Endothelial cell (in vitro differentiated cells): ENCODE data around the gene ADCY1. TPM values are rescaled to one million over a fixed set of nuclear protein-coding genes. Genes with fewer than 3 reads are reported as not detected.
A peak's percentile ranks its signal among the peaks of the same experiment; 100 is the strongest.

ENCODE experiments used
- DNase-seq: peaks from one replicate; pipeline ENCODE4 v3.0.0; 2021; ENCODE audit warnings: low spot score
- H3K27ac Mint-ChIP-seq: one replicate; pipeline ENCODE4 v1.8.0; 2021; ENCODE audit warnings: mixed read lengths, inconsistent platforms; ENCODE audit not compliant: unreplicated experiment
- H3K27me3 Mint-ChIP-seq: one replicate; pipeline ENCODE4 v1.8.0; 2021; ENCODE audit warnings: mild to moderate bottlenecking, moderate library complexity, mixed read lengths, inconsistent platforms; ENCODE audit not compliant: unreplicated experiment
- H3K36me3 Mint-ChIP-seq: one replicate; pipeline ENCODE4 v1.8.0; 2021; ENCODE audit warnings: mild to moderate bottlenecking, low read depth, mixed read lengths, inconsistent platforms; ENCODE audit not compliant: unreplicated experiment
- H3K4me1 Mint-ChIP-seq: one replicate; pipeline ENCODE4 v1.8.0; 2021; ENCODE audit warnings: mild to moderate bottlenecking, mixed read lengths, inconsistent platforms; ENCODE audit not compliant: unreplicated experiment
- H3K4me3 Mint-ChIP-seq: one replicate; pipeline ENCODE4 v1.8.0; 2021; ENCODE audit warnings: mild to moderate bottlenecking, mixed read lengths, inconsistent platforms; ENCODE audit not compliant: unreplicated experiment
- H3K9me3 Mint-ChIP-seq: one replicate; pipeline ENCODE4 v1.8.0; 2021; ENCODE audit warnings: mixed read lengths, inconsistent platforms; ENCODE audit not compliant: unreplicated experiment
- total RNA-seq: library from RNA; stranded (reverse); fragmentation: NEBNext Ultra II Directional; extraction: Animal tissue kit (Norgen Biotek cat#: 25700); gene quantifications from one replicate; pipeline ENCODE4 v1.2.1, GENCODE V29; 2021; ENCODE audit not compliant: unreplicated experiment
- TF ChIP-seq, protein P1 (sequence below): fragments of 200-600 bp; sonication (generic); IDR thresholded peaks from one replicate; pipeline ENCODE4 v1.5.0; 2021; ENCODE audit warnings: antibody characterized with exemption; ENCODE audit not compliant: unreplicated experiment

Gene ADCY1
- total RNA-seq, 1 donor from 2014 or later: 50.7 TPM

- TF ChIP-seq, protein P1, sequence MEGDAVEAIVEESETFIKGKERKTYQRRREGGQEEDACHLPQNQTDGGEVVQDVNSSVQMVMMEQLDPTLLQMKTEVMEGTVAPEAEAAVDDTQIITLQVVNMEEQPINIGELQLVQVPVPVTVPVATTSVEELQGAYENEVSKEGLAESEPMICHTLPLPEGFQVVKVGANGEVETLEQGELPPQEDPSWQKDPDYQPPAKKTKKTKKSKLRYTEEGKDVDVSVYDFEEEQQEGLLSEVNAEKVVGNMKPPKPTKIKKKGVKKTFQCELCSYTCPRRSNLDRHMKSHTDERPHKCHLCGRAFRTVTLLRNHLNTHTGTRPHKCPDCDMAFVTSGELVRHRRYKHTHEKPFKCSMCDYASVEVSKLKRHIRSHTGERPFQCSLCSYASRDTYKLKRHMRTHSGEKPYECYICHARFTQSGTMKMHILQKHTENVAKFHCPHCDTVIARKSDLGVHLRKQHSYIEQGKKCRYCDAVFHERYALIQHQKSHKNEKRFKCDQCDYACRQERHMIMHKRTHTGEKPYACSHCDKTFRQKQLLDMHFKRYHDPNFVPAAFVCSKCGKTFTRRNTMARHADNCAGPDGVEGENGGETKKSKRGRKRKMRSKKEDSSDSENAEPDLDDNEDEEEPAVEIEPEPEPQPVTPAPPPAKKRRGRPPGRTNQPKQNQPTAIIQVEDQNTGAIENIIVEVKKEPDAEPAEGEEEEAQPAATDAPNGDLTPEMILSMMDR: no peak
- no peaks in the 10 kb centered on the region for H3K36me3 Mint-ChIP-seq
- peaks cover 19% of the 10 kb centered on the region for H3K27me3 Mint-ChIP-seq
- peak overlapping the region; percentile 92 for H3K4me3 Mint-ChIP-seq
- no peak for DNase-seq
- H3K9me3 Mint-ChIP-seq: no peaks in the 10 kb centered on the region
- peaks cover 28% of the 10 kb centered on the region for H3K4me1 Mint-ChIP-seq
- no peak overlapping the region for H3K27ac Mint-ChIP-seq
Observed at GRCh38 chr7:45576249-45576929, 2.2 kb downstream of the ADCY1 start.

GRCh38 chr7:45578022-45578421, 3.9 kb downstream of the ADCY1 start:
- Mint-ChIP-seq H3K4me3 (no peak overlapping the region), H3K36me3 (no peaks in the 10 kb centered on the region), H3K27me3 (peaks cover 12% of the 10 kb centered on the region), H3K4me1 (peaks cover 41% of the 10 kb centered on the region), H3K27ac (no peak overlapping the region), H3K9me3 (no peaks in the 10 kb centered on the region)
- TF ChIP-seq, protein P1: no peak
- no peak for DNase-seq

DNA sequence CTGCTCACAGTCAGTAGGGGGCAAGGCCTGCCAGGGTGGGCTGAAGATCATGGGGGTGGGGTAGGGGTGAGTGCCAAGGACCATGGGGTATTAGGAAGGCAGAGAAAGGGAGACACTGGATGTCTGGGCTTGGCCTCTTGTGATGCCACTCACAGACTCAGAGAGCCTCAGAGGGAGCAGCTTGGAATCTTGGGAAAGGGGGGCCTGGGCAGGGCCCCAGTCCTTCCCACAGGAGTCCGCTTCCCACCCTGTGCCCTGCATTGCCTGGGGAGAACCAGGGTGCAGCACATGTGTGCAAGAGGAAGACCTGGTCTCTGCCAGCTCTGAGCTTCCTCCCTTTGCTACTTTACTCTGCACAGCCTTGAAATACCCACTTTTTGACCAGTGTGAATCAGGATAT, 4.3 kb downstream of the ADCY1 start:
- Mint-ChIP-seq H3K27me3 (peaks cover 10% of the 10 kb centered on the region), H3K4me3 (no peak overlapping the region), H3K9me3 (no peaks in the 10 kb centered on the region), H3K36me3 (no peaks in the 10 kb centered on the region), H3K27ac (no peak overlapping the region), H3K4me1 (peaks cover 45% of the 10 kb centered on the region)
- TF ChIP-seq, protein P1: no peak
- DNase-seq: no peak

DNA sequence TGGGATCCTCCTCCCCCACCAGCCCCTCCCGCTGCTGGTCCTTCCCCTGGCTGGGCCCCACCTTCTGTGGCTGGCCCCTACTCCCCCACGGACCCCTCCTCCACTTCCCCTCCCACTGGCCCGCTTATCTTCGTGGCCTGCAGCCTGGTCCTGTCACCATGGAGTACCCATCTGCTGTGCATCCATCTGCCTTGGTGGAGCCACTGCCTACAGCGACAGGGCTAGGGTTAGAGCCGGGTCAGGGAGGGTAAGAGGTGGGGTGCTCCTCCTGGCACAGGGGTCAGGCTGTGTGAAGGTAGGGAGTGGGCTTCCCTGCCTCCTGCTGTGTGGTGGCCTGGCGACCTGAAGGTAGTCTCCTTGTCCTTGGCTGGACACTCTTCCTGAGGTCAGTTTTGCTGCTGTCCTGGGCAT, 5.2 kb downstream of the ADCY1 start:
- TF ChIP-seq, protein P1: no peak
- H3K4me3 Mint-ChIP-seq: no peak overlapping the region
- no peaks in the 10 kb centered on the region for H3K36me3 Mint-ChIP-seq
- no peak overlapping the region for H3K27ac Mint-ChIP-seq
- H3K9me3 Mint-ChIP-seq: no peaks in the 10 kb centered on the region
- peaks cover 10% of the 10 kb centered on the region for H3K27me3 Mint-ChIP-seq
- no peak for DNase-seq
- H3K4me1 Mint-ChIP-seq: peaks cover 51% of the 10 kb centered on the region

DNA sequence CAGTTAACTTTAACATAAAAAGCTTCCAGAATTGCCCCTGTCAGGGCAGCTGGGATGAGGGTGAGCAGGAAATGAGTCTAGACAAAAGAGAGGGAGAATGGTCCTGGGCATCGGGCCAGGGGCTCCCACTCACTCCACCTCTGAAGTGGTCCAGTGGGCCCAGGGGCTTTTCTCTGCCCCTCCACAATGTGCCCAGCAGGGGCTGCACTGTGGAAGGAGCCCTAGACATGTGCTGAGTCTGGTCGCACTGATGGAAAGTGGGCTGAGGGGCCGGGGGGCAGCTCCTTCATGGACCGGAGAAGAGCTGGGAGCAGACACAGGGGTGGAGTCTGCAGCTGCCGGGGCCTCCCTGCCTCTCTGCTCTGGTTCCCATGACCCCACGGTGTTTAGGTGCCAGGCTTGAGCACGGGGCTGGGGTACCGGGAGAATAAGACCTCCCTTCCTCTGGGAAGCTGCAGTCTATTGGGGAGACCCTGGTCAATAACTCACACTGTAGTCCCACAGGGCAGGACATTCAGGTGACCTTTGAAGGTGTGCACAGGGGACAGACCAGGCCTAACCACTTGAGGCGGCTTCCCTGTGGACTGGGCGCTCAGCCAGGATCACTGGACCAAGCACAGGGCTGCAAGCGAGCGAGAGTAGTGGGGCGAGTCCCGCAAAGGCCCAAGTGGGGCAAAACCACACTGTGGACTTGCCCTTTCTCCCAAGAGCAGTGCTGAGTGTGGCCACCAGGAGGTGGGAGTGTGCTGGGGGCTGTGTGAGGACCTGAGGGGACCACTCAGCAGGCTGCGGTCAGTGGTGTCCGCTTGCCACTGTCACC, 6.1 kb downstream of the ADCY1 start:
- H3K36me3 Mint-ChIP-seq: no peaks in the 10 kb centered on the region

More for the DNA sequence above, 6.1 kb downstream of the ADCY1 start:
- H3K9me3 Mint-ChIP-seq: no peaks in the 10 kb centered on the region
- no peak overlapping the region for H3K27ac Mint-ChIP-seq
- TF ChIP-seq, protein P1: peak; percentile 47
- DNase-seq: peak; percentile 64
- H3K27me3 Mint-ChIP-seq: peaks cover 7% of the 10 kb centered on the region
- H3K4me1 Mint-ChIP-seq: peaks cover 51% of the 10 kb centered on the region
- H3K4me3 Mint-ChIP-seq: no peak overlapping the region
